Hepatocyte (in vitro differentiated cells): ENCODE data around the gene ZHX3.

Experiments used
- CTCF ChIP-seq: fragments of 200-600 bp; sonication (generic); IDR thresholded peaks from 2 replicates; pipeline ENCODE4 v1.5.1; 2016; ENCODE audit warnings: antibody characterized with exemption, mild to moderate bottlenecking; ENCODE audit not compliant: poor library complexity
- EZH2 ChIP-seq: fragments of 200-600 bp; sonication (generic); IDR thresholded peaks from 2 replicates; pipeline ENCODE4 v1.6.1; 2016; ENCODE audit warnings: antibody characterized with exemption, mild to moderate bottlenecking, borderline replicate concordance
- EZH2phosphoT487 ChIP-seq: fragments of 200-600 bp; sonication (generic); IDR thresholded peaks from one replicate; pipeline ENCODE4 v1.6.1; 2018; ENCODE audit warnings: antibody characterized with exemption, mild to moderate bottlenecking, low read depth, moderate library complexity; ENCODE audit not compliant: unreplicated experiment, severe bottlenecking

- TF ChIP-seq CTCF (no peak), EZH2 (no peak), EZH2phosphoT487 (no peak)
Measured at GRCh38 chr20:41307021-41307420, 10.5 kb downstream of the ZHX3 start.
